GM12801 (cell line): ENCODE results near the gene SLC7A8.

Experiments used
- CTCF ChIP-seq: IDR thresholded peaks from one replicate; pipeline ENCODE4 v1.5.1; 2011; ENCODE audit warnings: control low read depth; ENCODE audit not compliant: insufficient read length; ENCODE audit errors: extremely low read depth

Gene SLC7A8

GRCh38 chr14:23077962-23078361 is 105.5 kb downstream of the SLC7A8 start:
- no peak for TF ChIP-seq CTCF

DNA sequence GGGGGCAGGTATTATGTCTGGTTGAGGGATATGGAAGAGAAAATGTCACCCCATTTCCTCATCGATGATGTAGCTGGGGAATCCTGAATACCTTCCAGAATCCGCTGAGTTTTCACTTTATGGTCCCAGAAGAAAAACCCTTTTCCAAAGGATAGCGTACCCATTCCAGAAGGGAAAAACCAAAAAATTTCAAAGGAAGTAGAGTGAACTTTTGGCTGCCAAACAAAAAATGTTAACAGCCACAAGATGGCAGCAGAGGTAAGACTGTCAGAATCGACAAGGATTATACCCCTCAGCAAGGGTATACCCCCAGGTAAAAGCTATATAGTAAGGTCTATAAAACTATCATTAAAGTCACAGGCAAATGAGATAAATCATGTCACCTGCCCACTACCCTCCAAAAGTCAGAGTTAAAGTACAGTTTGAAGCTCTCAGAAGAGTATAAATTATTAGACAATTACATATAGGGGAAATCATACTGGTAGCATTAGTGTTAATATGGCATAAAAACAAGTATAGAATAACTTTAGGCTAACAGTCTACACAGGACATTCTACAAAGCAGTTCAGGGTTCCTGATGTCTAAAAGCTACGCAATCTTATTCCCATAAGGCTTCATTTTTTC is 106.6 kb downstream of the SLC7A8 start:
- no peak for TF ChIP-seq CTCF
